ENCODE measurements around the gene LYSMD2.

GRCh38 chr15:51775967-51776816 is 38.7 kb upstream of the LYSMD2 start:
- TF ChIP-seq, protein P1, sequence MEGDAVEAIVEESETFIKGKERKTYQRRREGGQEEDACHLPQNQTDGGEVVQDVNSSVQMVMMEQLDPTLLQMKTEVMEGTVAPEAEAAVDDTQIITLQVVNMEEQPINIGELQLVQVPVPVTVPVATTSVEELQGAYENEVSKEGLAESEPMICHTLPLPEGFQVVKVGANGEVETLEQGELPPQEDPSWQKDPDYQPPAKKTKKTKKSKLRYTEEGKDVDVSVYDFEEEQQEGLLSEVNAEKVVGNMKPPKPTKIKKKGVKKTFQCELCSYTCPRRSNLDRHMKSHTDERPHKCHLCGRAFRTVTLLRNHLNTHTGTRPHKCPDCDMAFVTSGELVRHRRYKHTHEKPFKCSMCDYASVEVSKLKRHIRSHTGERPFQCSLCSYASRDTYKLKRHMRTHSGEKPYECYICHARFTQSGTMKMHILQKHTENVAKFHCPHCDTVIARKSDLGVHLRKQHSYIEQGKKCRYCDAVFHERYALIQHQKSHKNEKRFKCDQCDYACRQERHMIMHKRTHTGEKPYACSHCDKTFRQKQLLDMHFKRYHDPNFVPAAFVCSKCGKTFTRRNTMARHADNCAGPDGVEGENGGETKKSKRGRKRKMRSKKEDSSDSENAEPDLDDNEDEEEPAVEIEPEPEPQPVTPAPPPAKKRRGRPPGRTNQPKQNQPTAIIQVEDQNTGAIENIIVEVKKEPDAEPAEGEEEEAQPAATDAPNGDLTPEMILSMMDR (IDR thresholded peaks at IDR 0.05; ENCODE audit: borderline replicate concordance, extremely low read depth, low read length, poor library complexity, severe bottlenecking): peak; percentile 80
- TF ChIP-seq EZH2 (IDR thresholded peaks at IDR 0.05; ENCODE audit: borderline replicate concordance, low read depth, low read length, severe bottlenecking): no peak
